Endodermal cell (in vitro differentiated cells): ENCODE data around the gene TBC1D13. TPM values are rescaled to one million over a fixed set of nuclear protein-coding genes. Genes with fewer than 3 reads are reported as not detected.

Experiments used
- DNase-seq: peaks from one replicate; pipeline ENCODE4 v3.0.0-alpha.2; 2017
- H3K27ac ChIP-seq: 2 replicates; pipeline ENCODE4 v1.5.1; 2013; ENCODE audit warnings: mild to moderate bottlenecking, low read depth, low read length, moderate library complexity
- H3K27me3 ChIP-seq: 2 replicates; pipeline ENCODE4 v1.6.1; 2013; ENCODE audit warnings: mild to moderate bottlenecking, low read length, moderate library complexity; ENCODE audit not compliant: insufficient read depth, control insufficient read depth, poor library complexity, severe bottlenecking
- H3K36me3 ChIP-seq: 2 replicates; pipeline ENCODE4 v1.7.0; 2013; ENCODE audit warnings: mild to moderate bottlenecking, low read length, moderate library complexity; ENCODE audit not compliant: control insufficient read depth, insufficient read depth
- H3K4me1 ChIP-seq: one replicate; pipeline ENCODE4 v1.7.0; 2013; ENCODE audit warnings: low read length; ENCODE audit not compliant: control insufficient read depth, insufficient read depth
- H3K4me3 ChIP-seq: 2 replicates; pipeline ENCODE4 v1.5.1; 2013; ENCODE audit warnings: mild to moderate bottlenecking, low read length, moderate library complexity
- H3K9ac ChIP-seq: 2 replicates; pipeline ENCODE4 v1.6.1; 2013; ENCODE audit warnings: mild to moderate bottlenecking, low read length, moderate library complexity; ENCODE audit not compliant: poor library complexity, severe bottlenecking; ENCODE audit errors: extremely low read depth
- H3K9me3 ChIP-seq: 2 replicates; pipeline ENCODE4 v1.6.1; 2013; ENCODE audit warnings: mild to moderate bottlenecking, low read length, moderate library complexity; ENCODE audit not compliant: control insufficient read depth
- H3K27ac Mint-ChIP-seq: 2 replicates; pipeline ENCODE4 v1.8.0; 2020; ENCODE audit warnings: mixed read lengths
- H3K27me3 Mint-ChIP-seq: 2 replicates; pipeline ENCODE4 v1.8.0; 2021; ENCODE audit warnings: mild to moderate bottlenecking, mixed read lengths; ENCODE audit not compliant: insufficient read depth
- H3K36me3 Mint-ChIP-seq: 2 replicates; pipeline ENCODE4 v1.8.0; 2020; ENCODE audit warnings: low read depth, mixed read lengths
- H3K4me1 Mint-ChIP-seq: 2 replicates; pipeline ENCODE4 v1.8.0; 2020; ENCODE audit warnings: mixed read lengths
- H3K4me3 Mint-ChIP-seq: 2 replicates; pipeline ENCODE4 v1.8.0; 2020; ENCODE audit warnings: mild to moderate bottlenecking, moderate library complexity, mixed read lengths
- H3K9me3 Mint-ChIP-seq: 2 replicates; pipeline ENCODE4 v1.8.0; 2020; ENCODE audit warnings: mild to moderate bottlenecking, mixed read lengths
- CTCF ChIP-seq: fragments of 200-600 bp; sonication (generic); conservative IDR thresholded peaks from 2 replicates; pipeline ENCODE4 v1.5.0; 2021; ENCODE audit warnings: antibody characterized with exemption, mild to moderate bottlenecking
- WGBS, 2 experiments: methylation state at CpG; one replicate each; pipeline versions ENCODE4 v1.1.5 to v1.1.7; 2013; ENCODE audit warnings: missing lambda C conversion rate in 2 of 2, mixed read lengths in 1 of 2; ENCODE audit not compliant: insufficient coverage in 1 of 2, insufficient read length in 1 of 2; 5-methylcytosine and 5-hydroxymethylcytosine counted together
- total RNA-seq, 2 donors: library from RNA; stranded (reverse); fragmentation: NEBNext Ultra II Directional in 1 of 2; extraction: Animal tissue kit (Norgen Biotek cat#: 25700) in 1 of 2; gene quantifications; 2 replicates in 1 of 2; 3 replicates in 1 of 2; pipeline ENCODE4 v1.2.1, GENCODE V29; 2021

Gene TBC1D13
- total RNA-seq, 2 donors from 2014 or later, result 30.2 to 34.3 TPM

- no peak for TF ChIP-seq CTCF
- no peak overlapping the region for H3K27ac Mint-ChIP-seq
Measured at GRCh38 chr9:128743421-128743820, 43.6 kb upstream of the TBC1D13 start.

GRCh38 chr9:128747241-128747640, 39.8 kb upstream of the TBC1D13 start:
- no peak overlapping the region for H3K27ac Mint-ChIP-seq
- H3K27me3 Mint-ChIP-seq, result no peaks in the 10 kb centered on the region
- no CpG with 5 or more reads among the region's 1 CpG for WGBS, 2 experiments

More at GRCh38 chr9:128743421-128743820, 43.6 kb upstream of the TBC1D13 start:
- H3K4me1 ChIP-seq, result no peaks in the 10 kb centered on the region
- H3K4me3 Mint-ChIP-seq, result no peak overlapping the region
- H3K36me3 ChIP-seq, result peaks cover 23% of the 10 kb centered on the region
- no peak overlapping the region for H3K9ac ChIP-seq
- H3K27ac ChIP-seq, result no peak overlapping the region
- 85% methylated on average over 1 of the region's 1 CpG; no CpG with 5 or more reads in 1 of the 2 experiments for WGBS, 2 experiments
- H3K4me1 Mint-ChIP-seq, result no peaks in the 10 kb centered on the region
- peaks cover 20% of the 10 kb centered on the region for H3K36me3 Mint-ChIP-seq
- H3K27me3 ChIP-seq, result no peaks in the 10 kb centered on the region
- H3K4me3 ChIP-seq, result no peak overlapping the region
- H3K9me3 Mint-ChIP-seq, result no peaks in the 10 kb centered on the region
- no peak for DNase-seq
- H3K27me3 Mint-ChIP-seq, result no peaks in the 10 kb centered on the region
- H3K9me3 ChIP-seq, result no peaks in the 10 kb centered on the region

GRCh38 chr9:128750926-128751595, 36.0 kb upstream of the TBC1D13 start:
- Mint-ChIP-seq H3K4me1 (no peaks in the 10 kb centered on the region), H3K27ac (no peak overlapping the region), H3K9me3 (no peaks in the 10 kb centered on the region), H3K4me3 (no peak overlapping the region), H3K27me3 (no peaks in the 10 kb centered on the region), H3K36me3 (peaks cover 15% of the 10 kb centered on the region)
- H3K9ac ChIP-seq, result no peak overlapping the region
- H3K27me3 ChIP-seq, result no peaks in the 10 kb centered on the region
- no peak for DNase-seq
- 93 to 96% methylated on average over 17 to 22 of the region's 22 CpGs for WGBS, 2 experiments
- H3K27ac ChIP-seq, result no peak overlapping the region
- H3K9me3 ChIP-seq, result no peaks in the 10 kb centered on the region
- H3K4me3 ChIP-seq, result no peak overlapping the region
- no peaks in the 10 kb centered on the region for H3K4me1 ChIP-seq
- no peak for TF ChIP-seq CTCF
- H3K36me3 ChIP-seq, result peaks cover 31% of the 10 kb centered on the region

More at GRCh38 chr9:128747241-128747640, 39.8 kb upstream of the TBC1D13 start:
- no peaks in the 10 kb centered on the region for H3K4me1 Mint-ChIP-seq
- Histone ChIP-seq H3K4me3 (no peak overlapping the region), H3K36me3 (peaks cover 20% of the 10 kb centered on the region), H3K9me3 (no peaks in the 10 kb centered on the region), H3K27me3 (no peaks in the 10 kb centered on the region), H3K4me1 (no peaks in the 10 kb centered on the region), H3K27ac (no peak overlapping the region), H3K9ac (no peak overlapping the region)
- TF ChIP-seq CTCF, result no peak
- H3K36me3 Mint-ChIP-seq, result peaks cover 14% of the 10 kb centered on the region
- DNase-seq, result no peak
- H3K4me3 Mint-ChIP-seq, result no peak overlapping the region
- H3K9me3 Mint-ChIP-seq, result no peaks in the 10 kb centered on the region
